ENCODE data around the gene RPS6KC1.
"Not testable (repeated sequence)": the region's sequence is repeated elsewhere in the genome, so short reads cannot be mapped to it uniquely, and the experiment has no call there.

Gene RPS6KC1

DNA sequence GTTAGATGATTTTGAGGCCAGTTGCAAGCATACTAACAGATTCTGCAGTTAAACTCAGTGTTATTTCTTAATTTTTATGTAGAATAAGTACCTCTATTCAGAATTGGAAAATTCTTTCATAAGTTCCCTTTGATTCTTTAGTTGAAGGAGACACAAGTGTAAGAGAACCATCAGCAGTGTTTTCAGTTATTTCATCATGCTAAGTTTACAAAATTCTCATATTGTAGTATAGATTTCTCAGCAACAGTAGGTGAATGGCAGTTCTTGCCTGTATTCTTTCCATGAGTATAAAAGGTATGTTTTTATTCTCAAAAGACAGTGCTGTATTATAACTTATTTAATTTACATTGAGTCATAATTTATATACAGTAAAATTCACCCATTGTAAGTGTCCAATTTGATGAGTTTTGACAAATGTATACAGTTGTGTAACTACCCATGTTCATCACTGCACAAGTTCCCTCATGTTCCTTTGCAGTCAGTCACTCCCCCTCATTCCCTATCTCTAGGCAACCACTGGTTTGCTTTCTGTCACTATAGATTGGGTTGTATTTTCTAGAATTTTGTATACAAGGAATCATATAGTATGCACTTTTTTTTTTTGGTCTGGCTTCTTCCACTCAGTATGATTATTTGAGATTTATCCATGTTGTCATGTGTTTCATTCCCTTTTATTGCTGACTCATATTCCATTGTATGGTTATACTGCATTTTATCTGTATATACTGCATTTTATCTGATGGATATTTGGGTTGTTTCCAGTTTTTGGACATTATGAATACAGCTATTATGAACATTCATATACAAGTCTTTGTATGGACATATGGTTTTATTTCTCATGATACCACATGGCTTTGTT is 3.9 kb downstream of the RPS6KC1 start:
- no peak for DNase-seq (ENCODE audit: extremely low spot score, insufficient read length, low read depth)
- no peak for FAIRE-seq

- FAIRE-seq: no peak
- no peak for DNase-seq (ENCODE audit: extremely low spot score, insufficient read length, low read depth)
Observed at GRCh38 chr1:213055767-213056166, 4.7 kb downstream of the RPS6KC1 start.

DNA sequence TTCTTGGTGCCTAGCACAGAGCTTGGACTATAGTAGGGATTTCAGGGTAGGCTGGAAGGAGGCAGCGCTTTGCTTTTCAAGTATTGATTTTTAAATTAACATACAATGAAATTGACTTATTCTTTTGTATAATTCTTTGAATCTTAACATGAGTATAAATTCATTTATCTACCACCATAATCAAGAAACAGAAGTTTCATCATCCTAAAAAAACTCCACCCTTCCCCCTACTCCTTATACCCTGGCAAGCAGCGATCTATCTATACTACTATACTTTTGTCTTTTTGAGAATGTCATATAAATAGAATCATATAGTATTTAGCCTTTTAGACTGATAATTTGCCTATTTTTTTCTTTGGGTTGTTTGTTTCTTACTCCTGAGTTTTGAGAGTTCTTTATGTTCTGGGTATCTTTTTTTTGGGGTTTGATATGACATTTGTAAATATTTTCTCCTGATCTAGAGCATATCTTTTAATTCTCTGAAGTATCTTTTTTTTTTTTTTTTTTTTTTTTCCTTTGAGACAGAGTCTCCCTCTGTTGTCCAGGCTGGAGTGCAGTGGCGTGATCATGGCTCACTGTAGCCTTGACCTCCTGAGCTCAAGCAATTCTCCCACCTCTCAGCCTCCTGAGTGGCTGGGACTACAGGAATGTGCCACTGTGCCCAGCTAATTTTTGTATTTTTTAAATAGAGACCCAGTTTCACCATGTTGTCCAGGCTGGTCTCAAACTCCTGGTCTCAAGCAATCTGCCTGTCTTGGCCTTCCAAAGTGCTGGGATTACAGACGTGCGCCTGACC is 6.4 kb downstream of the RPS6KC1 start:
- no peak for DNase-seq (ENCODE audit: extremely low spot score, insufficient read length, low read depth)
- FAIRE-seq: no peak

- DNase-seq (ENCODE audit: extremely low spot score, insufficient read length, low read depth) (no peak), FAIRE-seq (no peak)
Observed at GRCh38 chr1:213060836-213061235, 9.8 kb downstream of the RPS6KC1 start.

DNA sequence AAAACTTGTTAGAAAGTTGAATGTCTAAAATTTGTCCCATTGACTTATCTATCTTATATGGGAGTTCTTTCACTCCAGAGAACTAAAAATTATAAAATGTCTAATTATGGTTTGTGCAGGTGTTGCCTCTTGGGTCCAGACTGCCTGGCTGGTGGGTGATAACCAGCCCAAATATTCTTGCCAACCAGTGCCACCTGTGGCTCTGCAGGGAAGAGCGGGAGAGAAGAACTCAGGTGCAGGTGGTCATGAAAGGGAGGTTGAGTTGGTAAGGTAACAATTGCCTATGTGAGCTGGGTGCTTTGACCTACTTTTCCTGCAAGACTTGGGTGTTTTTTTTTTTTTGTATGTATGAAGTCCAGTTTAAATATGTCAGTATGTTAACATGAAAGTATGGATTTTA is 10.2 kb downstream of the RPS6KC1 start:
- DNase-seq (ENCODE audit: extremely low spot score, insufficient read length, low read depth) (no peak), FAIRE-seq (no peak)

DNA sequence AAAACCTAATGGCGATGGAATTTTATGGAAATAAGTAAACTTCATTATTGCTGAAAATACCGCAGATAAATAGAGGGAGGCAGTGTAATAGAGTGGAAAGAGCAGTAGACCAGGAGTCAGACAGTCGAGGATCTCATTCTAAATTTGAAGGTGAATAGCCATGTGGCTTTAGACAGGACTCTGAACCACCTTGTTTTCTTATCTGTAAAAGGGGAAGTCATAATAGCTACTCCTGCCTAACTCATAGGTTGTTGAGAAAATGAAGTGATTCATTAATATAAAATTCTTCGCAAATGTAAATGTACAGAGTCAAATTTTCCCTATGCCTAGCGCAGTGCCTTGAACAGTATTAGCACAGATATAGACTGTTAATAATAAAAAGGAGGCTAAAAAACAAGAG is 14.8 kb downstream of the RPS6KC1 start:
- no peak for DNase-seq (ENCODE audit: extremely low spot score, insufficient read length, low read depth)
- no peak for FAIRE-seq

GRCh38 chr1:213066363-213066762 is 15.3 kb downstream of the RPS6KC1 start:
- FAIRE-seq: no peak
- DNase-seq (ENCODE audit: extremely low spot score, insufficient read length, low read depth): no peak

GRCh38 chr1:213067352-213067751 is 16.3 kb downstream of the RPS6KC1 start:
- DNase-seq (ENCODE audit: extremely low spot score, insufficient read length, low read depth) (no peak), FAIRE-seq (no peak)

DNA sequence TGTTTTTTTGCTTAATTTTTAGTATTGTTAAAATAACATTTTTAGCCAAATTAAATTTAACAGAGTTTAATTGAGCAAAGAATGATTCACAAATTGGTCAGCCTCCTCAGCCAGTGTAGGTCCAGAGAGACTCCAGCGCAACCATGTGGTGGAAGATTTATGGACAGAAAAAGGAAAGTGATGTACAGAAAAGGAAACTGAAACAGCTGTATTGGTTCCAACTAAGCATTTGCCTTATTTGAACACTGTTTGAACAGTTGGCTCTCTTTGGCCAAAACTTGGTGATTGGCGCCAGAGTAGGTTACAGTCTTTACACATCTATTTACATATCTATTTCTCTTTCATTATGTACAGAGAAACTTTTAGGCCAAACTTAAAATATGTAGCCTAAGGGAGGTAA is 19.4 kb downstream of the RPS6KC1 start:
- DNase-seq (ENCODE audit: extremely low spot score, insufficient read length, low read depth): peak; percentile 14
- peak; percentile 87 for FAIRE-seq

DNA sequence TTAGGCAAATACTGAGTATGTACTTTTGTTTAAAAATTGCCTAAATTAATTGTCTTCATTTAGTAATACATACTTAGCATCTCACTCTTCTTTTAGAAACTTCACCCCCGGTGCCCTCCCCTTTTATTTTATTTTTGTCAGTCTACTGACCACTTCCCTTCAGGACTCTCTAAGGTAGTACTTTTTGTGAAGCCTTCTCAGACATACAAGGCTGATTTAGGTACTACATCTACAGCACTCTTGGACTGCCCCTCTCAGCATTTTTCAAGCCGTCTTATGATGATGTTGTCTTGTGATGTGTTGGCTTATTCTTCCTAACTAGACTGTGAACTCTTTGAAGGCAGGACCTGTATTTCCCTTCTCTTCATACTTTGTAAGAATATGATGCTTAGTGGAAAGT is 24.7 kb downstream of the RPS6KC1 start:
- FAIRE-seq (no peak), DNase-seq (ENCODE audit: extremely low spot score, insufficient read length, low read depth) (peak; percentile 9)

GRCh38 chr1:213082420-213083111 is 31.5 kb downstream of the RPS6KC1 start:
- no peak for FAIRE-seq
- DNase-seq (ENCODE audit: extremely low spot score, insufficient read length, low read depth): no peak

GRCh38 chr1:213083112-213083445 is 32.0 kb downstream of the RPS6KC1 start:
- FAIRE-seq (no peak), DNase-seq (ENCODE audit: extremely low spot score, insufficient read length, low read depth) (no peak)

GRCh38 chr1:213087911-213088310 is 36.9 kb downstream of the RPS6KC1 start:
- FAIRE-seq: no peak

DNA sequence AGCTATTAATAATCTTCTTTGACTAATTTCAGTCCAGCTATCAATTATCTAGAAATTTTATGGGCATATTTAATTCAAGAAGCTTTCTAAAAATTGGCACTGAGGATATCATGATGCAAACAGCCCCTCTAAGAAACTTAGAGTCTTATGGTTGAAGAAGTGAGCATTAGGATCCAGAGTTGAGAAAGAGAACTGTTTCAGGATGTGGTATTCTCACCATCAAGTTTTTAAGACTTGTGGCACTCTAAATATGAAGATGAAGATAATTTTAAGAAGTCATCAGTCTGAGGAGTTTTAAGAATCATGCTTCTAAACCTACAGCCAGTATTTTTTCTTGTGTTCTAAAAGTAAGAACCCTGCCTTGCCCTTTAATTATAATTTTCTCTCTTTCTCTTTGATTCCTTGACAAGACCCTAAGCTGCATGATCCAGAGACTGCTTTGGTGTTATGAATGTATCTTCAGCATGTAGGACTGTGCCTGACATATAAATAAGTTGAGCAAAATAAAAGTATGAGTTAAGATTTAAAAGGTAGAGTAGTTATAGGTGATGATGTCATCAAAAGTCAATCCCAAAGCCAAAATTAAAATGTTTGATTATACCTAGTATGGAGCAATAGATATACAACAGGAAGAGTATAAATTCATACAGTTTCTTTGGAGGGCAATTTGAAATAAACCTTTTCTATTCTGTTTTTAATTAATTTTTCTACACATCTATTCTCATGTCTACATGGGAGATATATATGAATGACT is 39.1 kb downstream of the RPS6KC1 start:
- no peak for DNase-seq (ENCODE audit: extremely low spot score, insufficient read length, low read depth)
- no peak for FAIRE-seq

More at GRCh38 chr1:213087911-213088310, 36.9 kb downstream of the RPS6KC1 start:
- no peak for DNase-seq (ENCODE audit: extremely low spot score, insufficient read length, low read depth)

DNA sequence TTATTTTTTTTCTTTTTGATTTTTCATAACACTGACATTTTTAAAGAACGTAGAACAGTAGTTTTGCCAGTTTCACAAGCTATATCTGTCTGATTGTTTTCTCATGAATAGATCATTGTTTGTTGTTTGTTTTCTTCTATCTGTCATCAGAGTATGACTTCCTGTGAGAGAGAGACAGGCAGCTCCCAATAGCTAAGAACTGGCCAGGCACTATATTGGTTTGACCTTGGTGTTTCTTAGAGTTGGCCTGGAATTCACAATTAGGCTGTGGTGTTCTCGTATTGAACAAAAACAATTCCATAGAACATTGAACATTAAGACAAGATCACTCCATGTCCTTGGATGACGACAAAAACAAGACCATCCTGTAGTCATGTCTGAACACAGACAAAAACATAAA is 43.4 kb downstream of the RPS6KC1 start:
- no peak for DNase-seq (ENCODE audit: extremely low spot score, insufficient read length, low read depth)
- FAIRE-seq: no peak

DNA sequence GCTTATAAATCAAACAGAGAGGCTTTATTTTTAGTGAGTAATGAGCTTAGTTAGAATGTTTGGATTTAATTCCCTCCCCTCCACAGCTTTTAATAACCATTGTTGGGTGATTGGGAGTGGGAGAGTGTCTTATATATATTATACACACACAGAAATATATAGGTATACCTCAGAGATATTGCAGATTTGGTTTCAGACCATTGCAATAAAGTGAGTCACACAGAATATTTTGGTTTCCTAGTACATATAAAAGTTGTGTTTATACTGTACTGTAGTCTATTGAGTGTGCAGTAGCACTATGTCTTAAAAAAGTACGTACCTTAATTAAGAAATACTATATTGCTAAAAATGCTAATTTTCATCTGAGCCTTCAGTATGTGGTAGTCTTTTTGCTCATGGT is 44.4 kb downstream of the RPS6KC1 start:
- no peak for FAIRE-seq
- no peak for DNase-seq (ENCODE audit: extremely low spot score, insufficient read length, low read depth)

DNA sequence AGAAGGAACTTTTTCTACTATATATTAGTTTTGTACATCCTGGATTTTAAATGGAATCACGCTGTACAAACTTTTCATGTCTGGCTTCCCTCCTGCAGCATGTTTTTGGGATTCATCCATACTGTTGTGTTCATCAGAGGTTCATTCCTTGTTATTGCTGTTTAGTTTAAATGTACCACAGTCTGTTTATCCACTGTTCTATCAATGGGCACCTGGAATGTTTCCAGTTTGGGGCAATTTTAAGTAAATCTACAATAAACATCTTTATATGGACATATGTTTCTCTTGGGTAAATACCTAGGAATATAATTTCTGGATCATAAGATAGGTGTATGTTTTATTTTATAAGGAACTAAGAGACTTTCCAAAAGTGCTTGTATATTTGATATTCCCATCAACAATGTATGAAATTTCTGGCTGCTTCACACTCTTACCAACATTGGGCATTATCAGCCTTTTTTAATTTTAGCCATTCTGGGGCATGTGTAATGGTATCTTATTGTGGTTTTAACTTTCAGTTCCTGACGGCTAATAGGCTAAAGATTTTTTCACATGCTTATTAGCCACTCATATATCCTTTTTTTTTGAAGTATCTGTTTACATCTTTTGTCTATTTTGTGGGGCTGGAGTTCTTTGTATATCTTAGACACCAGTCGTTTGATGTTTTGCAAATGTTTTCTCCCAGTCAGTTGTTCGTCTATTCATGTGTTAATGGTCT is 48.8 kb downstream of the RPS6KC1 start:
- DNase-seq (ENCODE audit: extremely low spot score, insufficient read length, low read depth): no peak
- FAIRE-seq: no peak

DNA sequence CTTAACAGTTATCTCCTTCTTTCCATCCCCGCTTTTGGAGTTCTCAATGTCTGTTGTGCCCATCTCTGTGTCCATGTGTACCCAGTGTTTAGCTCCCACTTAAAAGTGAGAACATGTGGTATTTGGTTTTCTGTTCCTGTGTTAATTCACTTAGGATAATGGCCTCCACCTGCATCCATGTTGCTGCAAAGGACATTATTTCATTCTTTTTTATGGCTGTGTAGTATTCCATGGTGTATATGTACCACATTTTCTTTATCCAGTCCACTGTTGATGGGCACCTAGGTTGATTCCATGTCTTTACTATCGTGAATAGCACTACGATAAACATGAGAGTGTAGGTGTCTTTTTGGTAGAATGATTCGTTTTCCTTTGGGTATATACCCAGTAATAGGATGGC is 49.5 kb downstream of the RPS6KC1 start:
- not testable (repeated sequence) for FAIRE-seq; DNase-seq (ENCODE audit: extremely low spot score, insufficient read length, low read depth)

Data from GM18507 (cell line).